CD14-positive monocyte (primary cell): ENCODE results near the gene ALPI. TPM values are rescaled to one million over a fixed set of nuclear protein-coding genes. Genes with fewer than 3 reads are reported as not detected.

Experiments used
- DNase-seq, 3 donors: peaks; one replicate each; pipeline ENCODE4 v3.0.0-alpha.2; 2011 to 2022
- H2AFZ ChIP-seq: 2 replicates; pipeline ENCODE4 v1.6.0; 2012; ENCODE audit warnings: mild to moderate bottlenecking, low read depth, low read length, inconsistent platforms; ENCODE audit not compliant: insufficient read depth, poor library complexity, severe bottlenecking
- H3K27ac ChIP-seq, 2 donors: 1 replicate in 1 of 2; 2 replicates in 1 of 2; pipeline ENCODE4 v1.5.1; 2012 to 2013; ENCODE audit warnings: low read length in 2 of 2, control low read depth in 1 of 2, inconsistent platforms in 1 of 2, low read depth in 1 of 2, mild to moderate bottlenecking in 1 of 2
- H3K27me3 ChIP-seq, 2 donors: one replicate each; pipeline versions ENCODE4 v1.6.0 to v1.6.1; 2011 to 2013; ENCODE audit warnings: low read length in 2 of 2; ENCODE audit not compliant: control insufficient read depth in 2 of 2, insufficient read depth in 2 of 2
- H3K36me3 ChIP-seq, 2 donors: replicated peaks in 1 of 2; 1 replicate in 1 of 2; 2 replicates in 1 of 2; pipeline versions ENCODE4 v1.5.1 to v1.6.1; 2012 to 2013; ENCODE audit warnings: low read length in 2 of 2, control low read depth in 1 of 2, inconsistent platforms in 1 of 2, mild to moderate bottlenecking in 1 of 2; ENCODE audit not compliant: insufficient read depth in 2 of 2, control insufficient read depth in 1 of 2
- H3K4me1 ChIP-seq, 2 donors: 1 replicate in 1 of 2; 2 replicates in 1 of 2; pipeline versions ENCODE4 v1.5.1 to v1.6.1; 2012 to 2013; ENCODE audit warnings: low read length in 2 of 2, control low read depth in 1 of 2, inconsistent platforms in 1 of 2, mild to moderate bottlenecking in 1 of 2, moderate library complexity in 1 of 2; ENCODE audit not compliant: insufficient read depth in 2 of 2, control insufficient read depth in 1 of 2
- H3K4me2 ChIP-seq: replicated peaks from 2 replicates; pipeline ENCODE3; 2012; ENCODE audit warnings: low read length, moderate library complexity, mild to moderate bottlenecking; ENCODE audit not compliant: poor library complexity, severe bottlenecking; ENCODE audit errors: extremely low read depth
- H3K4me3 ChIP-seq, 3 experiments: fragments of 200-600 bp in 1 of 3; sonication (generic) in 1 of 3; replicated peaks in 1 of 3; 1 replicate in 2 of 3; 2 replicates in 1 of 3; pipeline ENCODE4 v1.5.1; 2011 to 2013; ENCODE audit warnings: low read length in 3 of 3, mild to moderate bottlenecking in 3 of 3, control low read depth in 2 of 3, low read depth in 2 of 3, inconsistent platforms in 1 of 3, moderate library complexity in 1 of 3
- H3K79me2 ChIP-seq: 2 replicates; pipeline ENCODE4 v1.6.0; 2012; ENCODE audit warnings: mild to moderate bottlenecking, control low read depth, inconsistent platforms, low read length, moderate library complexity; ENCODE audit not compliant: insufficient read depth
- H3K9ac ChIP-seq: 2 replicates; pipeline ENCODE4 v1.6.0; 2017; ENCODE audit warnings: low read length, mild to moderate bottlenecking; ENCODE audit not compliant: insufficient read depth, poor library complexity, severe bottlenecking
- H3K9me3 ChIP-seq, 2 donors: replicated peaks in 1 of 2; 1 replicate in 1 of 2; 2 replicates in 1 of 2; pipeline versions ENCODE4 v1.5.1 to v1.6.1; 2012 to 2013; ENCODE audit warnings: low read length in 2 of 2, control low read depth in 1 of 2; ENCODE audit not compliant: control insufficient read depth in 1 of 2, insufficient read depth in 1 of 2
- H4K20me1 ChIP-seq: 2 replicates; pipeline ENCODE4 v1.6.0; 2012; ENCODE audit warnings: mild to moderate bottlenecking, low read length, control low read depth, moderate library complexity; ENCODE audit not compliant: insufficient read depth
- H3K27ac Mint-ChIP-seq, 7 donors: one replicate each; pipeline ENCODE4 v1.8.0; 2020; ENCODE audit warnings: mild to moderate bottlenecking in 7 of 7, mixed read lengths in 7 of 7, moderate library complexity in 6 of 7, inconsistent platforms in 2 of 7
- H3K27me3 Mint-ChIP-seq, 3 donors: one replicate each; pipeline ENCODE4 v1.8.0; 2021 to 2022; ENCODE audit warnings: low read depth in 3 of 3, mild to moderate bottlenecking in 3 of 3, mixed read lengths in 3 of 3, moderate library complexity in 3 of 3, inconsistent platforms in 1 of 3
- H3K36me3 Mint-ChIP-seq, 2 donors: one replicate each; pipeline ENCODE4 v1.8.0; 2020; ENCODE audit warnings: mixed read lengths in 2 of 2, inconsistent platforms in 1 of 2, mild to moderate bottlenecking in 1 of 2
- H3K4me1 Mint-ChIP-seq: one replicate; pipeline ENCODE4 v1.8.0; 2020; ENCODE audit warnings: mild to moderate bottlenecking, mixed read lengths
- H3K4me3 Mint-ChIP-seq, 2 donors: one replicate each; pipeline ENCODE4 v1.8.0; 2020; ENCODE audit warnings: mild to moderate bottlenecking in 2 of 2, mixed read lengths in 2 of 2, moderate library complexity in 1 of 2
- H3K9me3 Mint-ChIP-seq, 7 donors: one replicate each; pipeline ENCODE4 v1.8.0; 2020 to 2022; ENCODE audit warnings: mixed read lengths in 7 of 7, mild to moderate bottlenecking in 6 of 7, moderate library complexity in 6 of 7, inconsistent platforms in 2 of 7
- WGBS: methylation state at CpG from one replicate; pipeline ENCODE4 v1.1.5; 2013; ENCODE audit warnings: missing lambda C conversion rate; ENCODE audit not compliant: insufficient coverage; 5-methylcytosine and 5-hydroxymethylcytosine counted together
- intact Hi-C, 2 donors: fragments of 100-400 bp; cut with micrococcal nuclease; formaldehyde crosslinking; loops; one replicate each; pipeline versions ENCODE4 v1.15.0 to v1.15.1; 2023
- polyA plus RNA-seq, 3 donors: library from polyadenylated mRNA; depleted of rRNA in 1 of 3; unstranded in 2 of 3; stranded (reverse) in 1 of 3; fragments of 300-500 nt in 2 of 3; fragments of >200 nt in 1 of 3; fragmentation: Illumina TruSeq in 2 of 3; gene quantifications; 1 replicate in 2 of 3; 2 replicates in 1 of 3; pipeline ENCODE4 v1.2.3, GENCODE V29; 2012 to 2021
- TF ChIP-seq, protein P1 (sequence below): fragments of 200-600 bp; IDR thresholded peaks from one replicate; pipeline ENCODE4 v1.8.0; 2022; ENCODE audit warnings: antibody characterized with exemption, mild to moderate bottlenecking

ALPI gene
- polyA plus RNA-seq, 3 donors: not detected

DNA sequence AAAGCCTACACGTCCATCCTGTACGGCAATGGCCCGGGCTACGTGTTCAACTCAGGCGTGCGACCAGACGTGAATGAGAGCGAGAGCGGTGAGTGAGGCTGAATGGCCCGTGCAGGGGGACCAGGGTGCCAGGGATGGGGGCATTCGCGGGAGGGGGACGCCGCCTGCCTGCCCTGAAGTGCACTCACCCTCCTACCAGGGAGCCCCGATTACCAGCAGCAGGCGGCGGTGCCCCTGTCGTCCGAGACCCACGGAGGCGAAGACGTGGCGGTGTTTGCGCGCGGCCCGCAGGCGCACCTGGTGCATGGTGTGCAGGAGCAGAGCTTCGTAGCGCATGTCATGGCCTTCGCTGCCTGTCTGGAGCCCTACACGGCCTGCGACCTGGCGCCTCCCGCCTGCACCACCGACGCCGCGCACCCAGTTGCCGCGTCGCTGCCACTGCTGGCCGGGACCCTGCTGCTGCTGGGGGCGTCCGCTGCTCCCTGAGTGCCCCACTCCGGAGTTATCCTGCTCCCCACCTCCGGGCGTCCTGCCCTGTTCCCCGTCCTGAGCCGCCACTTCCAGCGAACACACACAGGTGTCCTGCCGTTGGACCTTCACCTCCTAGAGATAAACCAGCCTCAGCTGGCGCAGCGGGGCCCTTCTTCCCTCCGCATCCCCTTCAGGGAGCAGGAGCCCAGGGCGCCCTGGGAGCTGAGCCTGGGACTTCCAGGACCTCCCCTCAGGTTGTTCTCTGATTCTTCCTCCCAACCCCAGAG lies 2.9 kb downstream of the ALPI start:
- Histone ChIP-seq H4K20me1 (no peaks in the 10 kb centered on the region), H3K9ac (no peak overlapping the region), H3K4me2 (no peak overlapping the region), H3K27ac (no peak overlapping the region), H2AFZ (no peak overlapping the region), H3K36me3 (no peaks in the 10 kb centered on the region), H3K79me2 (no peaks in the 10 kb centered on the region), H3K27me3 (peaks cover 0 to 9% of the 10 kb centered on the region in 2 donors), H3K4me3 (no peak overlapping the region), H3K9me3 (no peaks in the 10 kb centered on the region), H3K4me1 (no peaks in the 10 kb centered on the region)
- H3K9me3 Mint-ChIP-seq: peaks cover 0 to 9% (median 0%) of the 10 kb centered on the region in 7 donors
- no peak overlapping the region for H3K27ac Mint-ChIP-seq
- H3K4me3 Mint-ChIP-seq: peak overlapping the region in 1 of 2 donors; percentile 17
- intact Hi-C loops: no loop called here
- H3K27me3 Mint-ChIP-seq: peaks cover 19 to 38% (median 23%) of the 10 kb centered on the region in 3 donors
- WGBS: 53% methylated on average over 49 of the region's 56 CpGs
- H3K36me3 Mint-ChIP-seq: no peaks in the 10 kb centered on the region
- no peaks in the 10 kb centered on the region for H3K4me1 Mint-ChIP-seq
- no peak for DNase-seq
- TF ChIP-seq, protein P1, sequence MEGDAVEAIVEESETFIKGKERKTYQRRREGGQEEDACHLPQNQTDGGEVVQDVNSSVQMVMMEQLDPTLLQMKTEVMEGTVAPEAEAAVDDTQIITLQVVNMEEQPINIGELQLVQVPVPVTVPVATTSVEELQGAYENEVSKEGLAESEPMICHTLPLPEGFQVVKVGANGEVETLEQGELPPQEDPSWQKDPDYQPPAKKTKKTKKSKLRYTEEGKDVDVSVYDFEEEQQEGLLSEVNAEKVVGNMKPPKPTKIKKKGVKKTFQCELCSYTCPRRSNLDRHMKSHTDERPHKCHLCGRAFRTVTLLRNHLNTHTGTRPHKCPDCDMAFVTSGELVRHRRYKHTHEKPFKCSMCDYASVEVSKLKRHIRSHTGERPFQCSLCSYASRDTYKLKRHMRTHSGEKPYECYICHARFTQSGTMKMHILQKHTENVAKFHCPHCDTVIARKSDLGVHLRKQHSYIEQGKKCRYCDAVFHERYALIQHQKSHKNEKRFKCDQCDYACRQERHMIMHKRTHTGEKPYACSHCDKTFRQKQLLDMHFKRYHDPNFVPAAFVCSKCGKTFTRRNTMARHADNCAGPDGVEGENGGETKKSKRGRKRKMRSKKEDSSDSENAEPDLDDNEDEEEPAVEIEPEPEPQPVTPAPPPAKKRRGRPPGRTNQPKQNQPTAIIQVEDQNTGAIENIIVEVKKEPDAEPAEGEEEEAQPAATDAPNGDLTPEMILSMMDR: no peak

DNA sequence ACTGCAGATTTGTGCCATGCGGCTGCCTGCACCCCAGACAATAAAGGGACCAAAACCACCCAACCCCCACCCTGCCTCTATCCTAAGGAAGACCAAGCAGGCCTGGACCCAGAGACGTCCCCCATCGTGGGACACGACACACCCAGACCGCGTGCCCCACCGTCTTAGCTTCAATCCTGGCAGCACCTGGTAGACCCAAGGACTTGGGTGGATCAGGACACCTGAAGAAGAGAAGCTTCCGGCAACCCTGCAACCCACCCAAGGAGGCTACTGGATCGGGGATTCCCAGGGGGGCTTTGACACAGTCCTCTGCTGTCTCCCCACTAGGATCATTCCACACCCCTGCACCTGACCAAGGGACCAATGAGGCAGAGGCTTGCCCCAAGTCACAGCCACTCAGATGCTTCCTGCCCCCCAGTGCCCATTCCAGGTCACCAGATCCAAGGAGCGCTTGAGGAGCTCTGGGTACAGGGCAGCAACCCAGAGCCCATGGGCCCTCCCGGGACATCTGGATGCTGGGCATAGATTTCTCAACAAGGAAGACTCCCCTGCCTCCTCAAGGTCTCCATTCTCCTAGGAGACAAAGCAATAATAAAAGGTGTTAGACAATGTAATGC lies 3.6 kb downstream of the ALPI start:
- H3K9me3 ChIP-seq: no peaks in the 10 kb centered on the region
- H3K4me3 Mint-ChIP-seq: peak overlapping the region in 1 of 2 donors; percentile 17
- intact Hi-C loops: no loop called here
- H3K79me2 ChIP-seq: no peaks in the 10 kb centered on the region
- H3K27ac ChIP-seq: no peak overlapping the region
- H3K27me3 ChIP-seq: peaks cover 0 to 9% of the 10 kb centered on the region in 2 donors
- H2AFZ ChIP-seq: no peak overlapping the region
- H4K20me1 ChIP-seq: no peaks in the 10 kb centered on the region
- no peak overlapping the region for H3K4me2 ChIP-seq
- H3K4me3 ChIP-seq: no peak overlapping the region
- peaks cover 0 to 9% (median 0%) of the 10 kb centered on the region in 7 donors for H3K9me3 Mint-ChIP-seq
- no peaks in the 10 kb centered on the region for H3K36me3 ChIP-seq
- H3K27me3 Mint-ChIP-seq: peaks cover 15 to 33% (median 23%) of the 10 kb centered on the region in 3 donors
- H3K4me1 Mint-ChIP-seq: no peaks in the 10 kb centered on the region
- no peak overlapping the region for H3K9ac ChIP-seq
- no peak overlapping the region for H3K27ac Mint-ChIP-seq
- 84% methylated on average over 7 of the region's 11 CpGs for whole genome bisulfite sequencing
- TF ChIP-seq, protein P1: no peak
- no peak for DNase-seq
- no peaks in the 10 kb centered on the region for H3K4me1 ChIP-seq
- H3K36me3 Mint-ChIP-seq: no peaks in the 10 kb centered on the region
